NCI-H510A (cell line): ENCODE measurements around the gene TRAFD1.

Source experiments
- DNase-seq: peaks from one replicate; lab custom pipeline; 2025; lab: John Stamatoyannopoulos, UW

TRAFD1 gene

DNA sequence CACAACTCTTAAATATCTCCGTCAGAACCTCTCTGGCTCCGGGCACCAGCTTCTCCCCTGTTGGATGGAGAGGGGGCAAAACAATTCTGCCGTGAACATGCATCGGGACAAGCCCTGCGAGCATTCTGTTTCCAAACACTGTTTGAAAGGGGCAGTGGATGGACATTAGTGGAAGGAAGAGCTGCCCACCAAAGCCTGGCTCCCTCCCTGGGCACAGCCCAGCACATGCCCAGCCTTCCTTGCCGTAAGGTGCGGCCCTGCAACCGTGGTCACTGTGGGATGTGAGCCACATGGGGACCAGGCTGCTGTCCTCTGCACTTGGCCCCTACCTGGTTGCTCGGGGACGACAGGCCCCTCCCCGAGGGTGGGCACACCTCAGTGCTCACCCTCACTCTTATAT is 54.0 kb downstream of the TRAFD1 start:
- DNase-seq: no peak

DNA sequence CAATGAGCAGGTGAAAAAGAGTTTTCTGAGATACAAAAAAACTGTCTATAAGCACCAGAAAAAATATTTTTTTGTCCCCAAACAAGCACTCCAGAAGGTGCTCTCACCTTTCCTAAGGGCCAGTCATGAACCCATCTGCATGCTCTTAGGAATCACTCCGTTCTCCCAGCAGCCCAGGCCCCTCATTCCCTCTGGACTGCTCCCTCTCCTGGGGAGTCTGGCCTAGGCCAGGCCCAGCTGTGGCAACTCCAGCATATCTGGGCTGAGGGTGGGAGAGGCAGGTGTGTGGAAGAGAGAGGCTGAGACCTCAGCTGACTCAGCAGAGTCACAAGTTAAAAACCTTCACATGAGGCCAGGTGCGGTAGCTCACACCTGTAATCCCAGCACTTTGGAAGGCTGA is 54.6 kb downstream of the TRAFD1 start:
- peak; percentile 56 for DNase-seq

DNA sequence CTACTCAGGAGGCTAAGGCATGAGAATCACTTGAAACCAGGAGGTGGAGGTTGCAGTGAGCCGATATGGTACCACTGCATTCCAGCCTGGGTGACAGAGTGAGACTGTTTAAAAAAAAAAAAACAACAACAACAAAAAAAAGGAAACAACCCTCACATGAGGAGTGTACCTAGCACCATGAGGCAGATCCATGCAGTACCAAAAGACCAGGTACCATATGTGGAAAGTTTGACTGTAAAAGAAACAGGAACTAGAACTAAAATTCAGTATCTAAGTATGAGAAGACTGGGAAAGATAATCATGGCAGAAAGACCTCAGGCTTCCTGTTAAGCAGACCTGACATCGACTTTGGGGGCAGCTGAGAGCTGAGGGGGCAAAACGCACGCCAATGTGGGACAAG is 55.1 kb downstream of the TRAFD1 start:
- no peak for DNase-seq

DNA sequence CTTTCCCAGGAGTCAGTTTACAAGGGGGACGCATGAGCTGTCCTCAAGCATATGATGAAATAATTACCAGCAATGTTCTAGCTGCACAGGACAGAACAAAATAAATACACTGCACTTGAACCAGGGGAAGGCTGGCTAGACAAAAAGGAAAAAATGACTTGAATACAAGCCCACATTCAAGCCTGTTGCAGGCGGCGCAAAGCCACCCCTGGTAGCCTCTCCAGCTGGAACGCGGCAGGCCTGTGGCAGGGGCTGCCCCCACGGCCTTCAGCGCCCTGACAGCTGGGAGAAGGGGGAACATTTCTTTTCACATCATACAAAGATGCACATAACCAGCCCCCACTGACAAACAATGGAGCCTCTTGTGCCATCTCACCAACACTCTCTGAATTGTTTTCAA is 57.1 kb downstream of the TRAFD1 start:
- no peak for DNase-seq

DNA sequence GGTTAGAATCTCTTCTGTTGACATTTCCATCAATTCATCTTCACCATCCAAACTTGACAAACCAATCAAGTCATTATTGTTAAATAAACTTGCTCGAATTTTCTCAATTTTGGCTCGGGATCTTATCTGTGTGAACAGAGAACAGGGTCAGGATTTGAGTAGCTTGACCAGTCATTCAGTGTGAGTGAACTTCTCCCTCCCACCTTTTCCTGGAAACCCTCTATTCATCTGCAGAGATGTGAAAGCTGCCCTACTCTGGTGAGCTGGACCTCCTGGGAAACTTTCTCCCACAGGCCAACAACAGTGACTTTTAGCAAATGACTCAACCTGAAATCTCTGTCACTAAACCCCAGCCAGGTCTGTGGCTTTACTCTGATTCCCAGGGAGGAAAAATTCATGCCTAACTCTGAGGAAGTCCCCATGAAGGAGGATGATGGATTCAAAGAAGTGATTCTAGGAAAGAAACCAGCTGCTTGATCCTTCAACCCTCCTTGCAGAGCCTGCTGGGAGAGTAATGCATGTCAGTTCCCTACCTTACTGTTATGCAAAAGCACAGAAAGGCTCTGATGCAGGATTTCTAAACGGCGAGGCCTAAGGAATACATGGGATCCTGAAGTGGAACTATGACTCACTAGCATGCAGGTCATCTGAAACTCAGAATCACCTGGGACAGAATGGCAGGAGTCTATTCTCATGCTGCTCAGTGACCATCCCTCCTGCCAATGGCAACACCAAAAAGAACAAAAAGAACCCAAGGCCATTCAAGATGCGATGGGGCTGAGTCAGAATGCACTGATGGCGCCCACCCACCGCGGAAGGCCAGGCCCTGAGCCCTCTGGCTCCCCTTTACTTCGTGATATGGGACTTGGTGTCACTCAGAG is 58.0 kb downstream of the TRAFD1 start:
- DNase-seq: no peak

DNA sequence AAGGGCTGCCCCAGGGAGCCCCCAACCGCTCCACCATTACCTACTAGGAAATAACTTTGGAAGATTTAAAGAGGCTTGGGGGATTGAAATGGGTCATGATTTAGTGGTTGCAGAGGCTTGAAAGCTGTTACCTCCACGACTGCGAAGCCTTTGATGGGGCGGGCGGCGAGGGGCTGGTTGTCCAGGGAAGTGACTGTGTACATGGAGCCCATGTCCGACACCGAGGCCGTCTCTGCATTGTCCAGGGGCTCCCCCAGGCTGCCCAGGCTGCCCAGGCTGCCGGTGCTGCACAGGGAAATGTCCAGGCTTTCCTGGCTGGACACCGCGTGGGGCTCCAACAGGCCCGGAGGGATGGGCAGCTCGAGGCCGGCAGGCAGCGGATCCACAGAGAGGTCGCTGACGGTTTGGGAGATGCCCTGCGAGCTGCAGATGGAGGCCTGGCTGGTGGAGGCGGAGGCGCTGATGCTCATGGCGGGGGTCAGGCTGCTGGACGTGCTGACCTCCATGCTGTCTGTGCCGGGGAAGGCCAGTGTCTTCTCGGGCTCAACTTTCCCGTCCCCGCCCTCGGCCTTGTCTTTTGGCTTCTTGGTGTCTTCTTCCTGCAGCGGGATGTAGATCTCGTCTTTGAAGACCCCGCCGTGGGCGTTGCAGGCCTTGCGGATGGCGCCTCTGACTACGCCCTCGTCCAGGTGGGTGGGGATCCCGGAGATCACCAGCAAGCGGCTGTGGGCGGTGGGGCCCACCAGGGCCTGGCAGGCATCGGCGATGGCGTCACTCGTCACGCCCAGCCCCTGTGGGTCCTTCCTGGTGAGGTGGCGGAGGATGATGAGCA is 58.9 kb downstream of the TRAFD1 start:
- no peak for DNase-seq

DNA sequence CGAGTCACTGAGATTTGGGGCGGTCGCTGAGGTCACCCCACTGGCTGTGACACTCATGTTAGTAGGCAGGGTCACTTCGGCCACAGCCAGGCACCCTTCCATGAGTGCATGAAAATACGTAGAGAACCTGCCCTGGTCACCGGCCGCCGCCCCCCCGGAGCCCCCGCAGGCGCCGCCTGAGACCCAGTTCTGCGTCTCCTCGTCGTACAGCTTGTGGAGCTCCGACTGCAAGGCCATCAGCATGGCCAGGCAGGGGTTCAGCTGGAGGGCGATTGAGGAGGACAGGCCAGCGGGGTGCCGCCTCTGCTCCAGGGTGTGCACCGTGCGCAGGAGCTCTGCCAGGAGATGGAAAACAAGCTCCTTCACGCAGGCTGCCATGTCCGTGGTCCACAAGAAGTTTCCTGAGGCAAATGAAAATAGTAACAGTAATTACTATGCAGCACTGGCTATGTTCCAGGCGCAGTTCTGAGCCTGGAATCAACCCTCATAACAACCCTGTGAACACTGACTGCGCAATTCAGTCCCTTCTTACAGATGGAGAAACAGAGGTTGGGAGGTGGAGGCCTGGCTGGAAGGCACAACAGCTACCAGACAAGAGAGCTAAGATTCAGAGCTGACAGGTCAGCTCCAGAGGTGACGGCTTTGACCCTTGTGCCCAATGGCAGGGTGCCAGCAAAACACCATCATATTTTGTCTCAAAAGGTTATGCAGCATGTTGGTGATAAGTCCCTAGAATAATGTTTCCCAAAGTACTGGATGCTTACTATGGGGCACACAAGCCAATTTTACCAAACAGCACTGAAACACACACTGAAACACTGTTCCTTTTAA is 59.9 kb downstream of the TRAFD1 start:
- DNase-seq: no peak

DNA sequence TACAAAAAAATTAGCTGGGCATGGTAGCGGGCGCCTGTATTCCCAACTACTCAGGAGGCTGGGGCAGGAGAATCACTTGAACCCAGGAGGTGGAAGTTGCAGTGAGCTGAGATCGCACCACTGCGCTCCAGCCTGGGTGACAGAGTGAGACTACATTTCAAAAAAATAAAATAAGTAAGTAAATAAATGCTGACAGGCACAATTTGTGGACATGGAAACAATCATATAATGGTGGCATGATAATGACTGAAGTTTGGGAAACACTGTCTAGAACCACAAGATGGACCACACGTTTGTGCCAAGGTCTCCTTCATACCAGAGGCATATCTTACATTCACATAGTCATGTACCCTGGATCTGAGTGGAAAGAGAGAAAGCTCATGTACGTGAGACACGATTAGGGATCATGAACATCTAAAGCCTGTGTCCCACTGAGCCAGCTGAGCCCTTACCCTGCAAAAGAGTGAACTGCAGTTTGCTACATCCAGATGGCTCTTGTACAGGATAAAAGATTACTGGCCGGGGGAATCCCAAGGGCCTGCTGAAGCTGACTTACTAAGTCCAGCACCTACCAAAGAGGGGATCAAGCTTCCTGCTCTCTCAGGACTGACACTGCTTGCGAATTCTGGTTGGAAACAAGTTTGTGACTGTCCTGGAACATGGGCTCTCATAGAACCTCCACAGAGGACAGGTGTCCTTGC is 62.9 kb downstream of the TRAFD1 start:
- no peak for DNase-seq

DNA sequence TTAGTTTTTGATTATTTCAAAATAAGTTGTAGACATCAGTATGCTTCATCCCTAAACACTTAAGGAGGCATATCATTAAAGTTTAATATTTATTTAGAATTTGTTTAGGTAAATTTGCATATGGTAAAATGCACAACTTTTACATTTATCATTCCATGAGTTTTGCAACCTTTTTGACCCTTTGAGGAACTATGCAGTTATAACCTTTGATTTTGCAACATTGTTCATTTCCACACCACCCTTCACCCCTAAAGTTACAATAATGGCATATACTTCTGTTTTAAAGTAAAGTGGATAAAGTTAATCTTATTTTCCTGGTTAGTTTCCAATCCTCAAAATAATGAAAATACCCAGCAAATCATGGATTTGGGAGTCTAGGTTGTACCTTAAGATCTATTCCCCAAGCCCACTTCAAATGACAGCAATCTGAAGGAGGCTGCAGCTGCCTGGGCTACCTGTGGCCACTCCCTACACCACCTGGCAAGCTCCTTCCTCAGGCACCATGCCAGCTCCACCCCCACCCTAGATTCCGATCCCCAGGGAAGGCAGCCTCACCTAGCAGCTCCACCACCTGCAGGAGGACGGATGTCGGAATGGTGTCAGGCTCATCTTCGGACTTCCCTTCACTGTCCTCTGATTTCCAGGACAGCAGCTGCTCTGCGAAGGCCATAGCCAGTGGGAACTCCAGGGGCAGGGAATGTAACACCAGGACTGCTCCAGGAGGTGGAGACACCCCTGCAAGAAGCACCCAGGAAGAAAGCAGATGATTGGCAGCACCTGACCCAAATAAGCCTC is 65.1 kb downstream of the TRAFD1 start:
- peak; percentile 71 for DNase-seq

DNA sequence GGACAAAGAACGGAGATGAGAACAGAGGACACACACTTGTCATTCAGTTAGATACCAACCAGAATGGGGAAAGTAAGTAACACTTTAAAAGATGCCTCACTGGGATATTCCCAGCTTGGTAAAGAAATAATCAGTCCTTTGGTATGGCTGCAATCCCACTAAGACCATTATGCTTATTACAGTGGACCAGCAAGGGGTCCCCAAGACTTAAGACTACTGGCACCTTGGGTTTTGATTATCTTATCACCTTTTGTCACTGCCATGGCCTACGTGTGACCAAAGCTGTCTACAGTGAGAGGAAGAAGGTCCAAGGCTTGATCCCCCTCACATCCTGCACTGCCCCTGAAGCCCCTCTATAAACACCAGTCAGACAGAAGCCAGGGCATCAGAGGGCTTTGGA is 65.8 kb downstream of the TRAFD1 start:
- DNase-seq: no peak

DNA sequence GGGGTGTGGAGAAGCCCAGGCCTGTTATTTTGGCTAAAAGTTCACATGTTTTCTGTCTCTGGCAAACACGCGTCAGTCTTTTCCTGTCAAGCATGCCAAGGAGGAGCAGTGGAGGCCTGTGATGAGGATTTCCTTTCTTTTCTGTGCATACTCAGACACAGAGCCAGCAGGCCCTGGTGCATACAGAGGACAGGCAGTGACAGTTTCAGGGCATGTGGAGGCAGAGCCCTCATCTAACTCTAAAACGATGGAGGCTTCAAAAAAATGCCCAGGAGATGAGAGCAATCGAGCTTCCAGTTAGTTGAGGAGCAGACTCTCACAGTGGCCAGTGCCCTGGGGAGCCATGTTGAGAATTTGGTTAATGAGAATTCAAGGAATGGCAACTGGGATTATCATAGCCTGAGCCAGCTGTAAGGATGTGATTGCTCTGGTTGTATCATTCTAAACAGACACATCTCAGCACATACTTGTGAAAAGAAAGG is 66.5 kb downstream of the TRAFD1 start:
- DNase-seq: no peak

DNA sequence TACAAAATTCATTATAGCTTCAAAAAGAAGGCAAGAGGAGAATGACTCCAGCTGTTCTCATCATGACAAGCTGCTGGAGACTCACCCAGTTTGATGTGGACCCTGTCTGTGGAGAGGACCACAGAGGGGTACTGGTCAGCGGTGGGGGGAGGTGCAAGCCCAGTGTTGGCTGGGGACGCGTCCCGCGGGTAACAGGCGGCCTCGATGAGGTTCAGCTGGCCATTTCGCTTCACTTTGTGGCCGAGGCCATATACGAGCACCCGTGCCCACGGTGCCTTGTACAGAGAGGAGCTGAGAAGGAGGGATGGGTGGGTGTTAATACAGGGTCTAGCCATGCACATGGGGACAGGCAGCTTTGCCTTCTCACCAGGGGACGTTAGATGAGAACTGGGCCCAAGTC is 67.1 kb downstream of the TRAFD1 start:
- DNase-seq: no peak

DNA sequence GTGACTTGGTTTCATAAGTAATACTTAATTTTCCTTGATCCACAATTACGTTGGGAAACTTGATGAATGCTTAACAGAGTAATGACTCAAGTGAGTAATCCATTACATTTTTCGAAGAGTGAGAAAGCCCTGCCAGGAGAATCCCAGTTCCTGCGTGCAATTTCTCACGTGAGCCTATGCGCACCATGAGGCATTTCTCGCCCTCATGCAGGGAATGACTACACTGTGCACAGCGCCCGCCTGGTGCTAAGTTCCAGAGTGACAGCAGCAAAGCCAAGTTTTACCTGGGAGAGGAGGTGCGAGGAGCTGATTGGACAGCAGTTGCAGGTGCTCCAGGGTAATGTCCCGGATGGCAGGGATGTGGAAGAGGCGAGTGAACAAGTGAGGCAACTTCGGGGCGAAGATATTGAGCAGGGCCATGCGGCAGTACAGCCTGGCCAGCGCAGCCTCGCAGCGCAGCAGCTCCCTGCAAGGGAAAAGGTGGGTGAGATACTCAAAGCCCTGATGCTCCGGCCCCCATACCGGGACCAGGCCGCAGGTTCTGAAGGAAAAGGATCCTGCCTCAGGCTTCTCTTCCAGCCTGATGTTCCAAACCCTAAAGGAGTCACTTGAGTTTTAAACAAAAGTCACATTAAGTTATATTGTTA is 69.4 kb downstream of the TRAFD1 start:
- no peak for DNase-seq

DNA sequence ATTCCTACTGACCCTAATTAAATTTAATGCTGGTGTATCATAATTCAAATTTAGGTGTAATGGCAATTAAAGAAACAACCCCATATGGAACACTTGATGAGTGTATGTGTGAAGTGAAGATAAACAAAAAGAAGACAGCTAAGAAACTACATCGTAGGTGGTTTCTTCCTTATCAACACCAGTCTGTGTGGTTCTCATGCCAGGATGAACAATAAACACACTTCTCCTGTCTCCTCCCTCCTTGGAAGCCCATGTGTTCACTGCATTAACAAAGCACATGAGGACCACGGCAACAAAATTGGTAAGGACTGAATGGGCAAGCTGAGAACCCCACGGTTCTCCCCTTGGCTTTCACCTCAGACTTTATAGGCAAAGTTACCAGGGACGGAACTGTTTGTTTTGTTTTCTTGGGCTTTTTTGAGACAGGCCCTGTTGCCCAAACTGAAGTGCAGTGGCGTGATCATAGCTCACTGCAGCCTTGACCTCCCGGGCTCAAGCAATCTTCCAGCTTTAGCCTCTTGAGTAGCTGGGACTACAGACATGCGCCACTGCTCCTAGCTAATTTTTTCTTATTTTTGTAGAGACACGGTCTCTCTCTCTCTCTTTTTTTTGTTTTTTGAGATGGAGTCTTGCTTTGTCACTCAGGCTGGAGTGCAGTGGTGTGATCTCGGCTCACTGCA is 71.0 kb downstream of the TRAFD1 start:
- no peak for DNase-seq

DNA sequence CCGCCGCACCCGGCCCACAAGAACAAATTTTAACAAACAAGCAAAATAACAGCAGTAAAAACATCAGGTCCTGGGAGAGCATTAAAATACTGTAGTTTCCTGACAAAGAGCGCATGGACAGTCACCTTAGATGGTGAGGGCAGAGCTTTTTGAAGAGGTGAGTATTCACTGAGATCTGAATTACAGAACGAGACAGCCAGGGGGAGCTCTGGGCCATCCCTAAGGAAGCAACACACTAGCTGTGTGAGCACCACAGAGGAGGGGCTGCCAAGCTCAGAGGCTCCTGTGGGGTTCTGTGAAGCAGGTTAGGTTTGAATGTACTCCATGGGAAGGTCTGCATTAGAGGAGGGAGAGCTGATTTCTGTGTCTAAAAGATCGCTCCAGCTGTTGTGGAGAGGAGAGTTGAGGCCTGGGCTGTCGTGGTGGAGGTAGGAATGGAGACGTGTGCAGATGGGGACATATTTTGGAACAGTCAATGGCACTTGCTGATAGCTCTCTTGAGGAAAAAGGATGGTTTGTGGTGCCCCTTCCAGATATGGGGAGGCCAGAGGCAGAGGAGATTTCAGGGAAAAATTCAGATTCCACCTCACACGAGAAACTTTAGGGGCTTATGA is 72.9 kb downstream of the TRAFD1 start:
- DNase-seq: peak; percentile 20

DNA sequence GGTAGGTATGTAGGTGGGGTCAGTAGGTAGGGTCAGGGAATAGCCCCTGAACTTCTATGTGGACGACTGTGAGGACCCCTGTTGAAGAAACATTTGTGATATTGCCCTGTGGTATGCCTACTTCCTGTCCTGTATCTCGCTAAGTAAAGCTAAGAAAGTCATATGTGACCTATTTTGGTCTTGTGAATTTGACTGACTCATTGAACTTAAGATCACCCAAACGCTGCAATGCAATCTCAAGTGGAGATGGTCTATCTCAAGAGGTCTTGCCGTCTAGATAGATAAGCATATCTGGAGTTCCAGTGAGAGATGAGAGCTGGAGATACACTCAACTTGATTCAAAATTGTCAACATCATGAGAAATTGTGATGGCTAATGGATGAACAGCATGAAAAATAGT is 73.8 kb downstream of the TRAFD1 start:
- DNase-seq: no peak
